Fibroblast of lung (primary cell): ENCODE results near the gene TGFBR3L. TPM values are rescaled to one million over a fixed set of nuclear protein-coding genes. Genes with fewer than 3 reads are reported as not detected.

ENCODE experiments used
- DNase-seq, 2 donors: peaks; one replicate each; pipeline versions ENCODE4 v3.0.0 to v3.0.0-alpha.2; 2010; ENCODE audit warnings: low read depth in 2 of 2
- H2AFZ ChIP-seq: 2 replicates; pipeline ENCODE4 v1.5.1; 2012; ENCODE audit warnings: low read length, control low read depth, inconsistent platforms
- H3K27ac ChIP-seq: 2 replicates; pipeline ENCODE4 v1.5.1; 2011; ENCODE audit warnings: low read length, control low read depth; ENCODE audit not compliant: insufficient read depth
- H3K27me3 ChIP-seq: 2 replicates; pipeline ENCODE4 v1.5.1; 2011; ENCODE audit warnings: mild to moderate bottlenecking, low read length; ENCODE audit not compliant: control insufficient read depth, insufficient read depth
- H3K36me3 ChIP-seq: 2 replicates; pipeline ENCODE4 v1.5.1; 2011; ENCODE audit warnings: low read length; ENCODE audit not compliant: control insufficient read depth, insufficient read depth
- H3K4me1 ChIP-seq: 2 replicates; pipeline ENCODE4 v1.5.1; 2011; ENCODE audit warnings: low read length; ENCODE audit not compliant: control insufficient read depth, insufficient read depth; ENCODE audit errors: extremely low read depth
- H3K4me2 ChIP-seq: 2 replicates; pipeline ENCODE4 v1.5.1; 2011; ENCODE audit warnings: low read length, control low read depth; ENCODE audit not compliant: insufficient read depth; ENCODE audit errors: extremely low read depth
- H3K4me3 ChIP-seq, 4 experiments: fragments of 200-600 bp in 1 of 4; sonication (generic) in 1 of 4; replicated peaks in 1 of 4; 2 replicates each; pipeline ENCODE4 v1.5.1; 2011 to 2016; ENCODE audit warnings: low read length in 4 of 4, low read depth in 3 of 4, mild to moderate bottlenecking in 3 of 4, control low read depth in 2 of 4, inconsistent platforms in 1 of 4, mixed read lengths in 1 of 4; ENCODE audit not compliant: insufficient read depth in 1 of 4; ENCODE audit errors: control extremely low read depth in 1 of 4
- H3K79me2 ChIP-seq: 2 replicates; pipeline ENCODE4 v1.5.1; 2012; ENCODE audit warnings: mild to moderate bottlenecking, low read length, inconsistent platforms; ENCODE audit not compliant: control insufficient read depth, insufficient read depth
- H3K9ac ChIP-seq: 2 replicates; pipeline ENCODE4 v1.5.1; 2011; ENCODE audit warnings: mild to moderate bottlenecking, low read length, control low read depth; ENCODE audit not compliant: insufficient read depth
- H3K9me3 ChIP-seq: 2 replicates; pipeline ENCODE4 v1.5.1; 2012; ENCODE audit warnings: low read depth, low read length; ENCODE audit not compliant: control insufficient read depth, insufficient read depth
- H4K20me1 ChIP-seq: 2 replicates; pipeline ENCODE4 v1.5.1; 2011; ENCODE audit warnings: low read length; ENCODE audit not compliant: control insufficient read depth, insufficient read depth; ENCODE audit errors: extremely low read depth
- EZH2 ChIP-seq: IDR thresholded peaks from 2 replicates; pipeline ENCODE4 v1.5.1; 2012; ENCODE audit warnings: low read length, control low read depth, mild to moderate bottlenecking; ENCODE audit errors: missing control alignments
- polyA plus RNA-seq, 2 donors: library from polyadenylated mRNA; depleted of rRNA in 1 of 2; stranded (reverse) in 1 of 2; unstranded in 1 of 2; fragments of >200 nt; gene quantifications; 2 replicates each; pipeline ENCODE4 v1.2.1, GENCODE V29; 2011 to 2012; ENCODE audit warnings: missing spikeins in 1 of 2
- total RNA-seq: library from RNA; depleted of rRNA; stranded (reverse); fragments of >200 nt; gene quantifications from 2 replicates; pipeline ENCODE4 v1.2.1, GENCODE V29; 2014
- TF ChIP-seq, protein P1 (sequence below), 2 donors: IDR thresholded peaks in 1 of 2; conservative IDR thresholded peaks in 1 of 2; 1 replicate in 1 of 2; 2 replicates in 1 of 2; pipeline ENCODE4 v1.5.1; 2011 to 2012; ENCODE audit warnings: low read length in 2 of 2, control low read depth in 1 of 2, inconsistent platforms in 1 of 2, low read depth in 1 of 2, mild to moderate bottlenecking in 1 of 2

Gene TGFBR3L
- total and polyA plus RNA-seq, 2 donors (not counting 1 experiment from before 2014, with no cell fraction given), result 1.3 TPM; not detected in 1

- Histone ChIP-seq H3K36me3 (no peaks in the 10 kb centered on the region), H3K27ac (no peak overlapping the region), H3K4me2 (peak overlapping the region; percentile 82), H3K79me2 (no peaks in the 10 kb centered on the region), H3K9me3 (no peaks in the 10 kb centered on the region), H4K20me1 (no peaks in the 10 kb centered on the region), H3K27me3 (peaks cover 10% of the 10 kb centered on the region), H3K4me1 (peaks cover 7% of the 10 kb centered on the region), H3K4me3 (peak overlapping the region in 3 of 4 experiments; percentile 12 to 47 (median 23)), H2AFZ (peak overlapping the region; percentile 23), H3K9ac (peak overlapping the region; percentile 16)
- DNase-seq, result peak in 1 of 2 donors; percentile 25
- no peak for TF ChIP-seq EZH2
These were observed 45.1 kb upstream of the TGFBR3L start for GRCh38 chr19:7869453-7869909.

DNA sequence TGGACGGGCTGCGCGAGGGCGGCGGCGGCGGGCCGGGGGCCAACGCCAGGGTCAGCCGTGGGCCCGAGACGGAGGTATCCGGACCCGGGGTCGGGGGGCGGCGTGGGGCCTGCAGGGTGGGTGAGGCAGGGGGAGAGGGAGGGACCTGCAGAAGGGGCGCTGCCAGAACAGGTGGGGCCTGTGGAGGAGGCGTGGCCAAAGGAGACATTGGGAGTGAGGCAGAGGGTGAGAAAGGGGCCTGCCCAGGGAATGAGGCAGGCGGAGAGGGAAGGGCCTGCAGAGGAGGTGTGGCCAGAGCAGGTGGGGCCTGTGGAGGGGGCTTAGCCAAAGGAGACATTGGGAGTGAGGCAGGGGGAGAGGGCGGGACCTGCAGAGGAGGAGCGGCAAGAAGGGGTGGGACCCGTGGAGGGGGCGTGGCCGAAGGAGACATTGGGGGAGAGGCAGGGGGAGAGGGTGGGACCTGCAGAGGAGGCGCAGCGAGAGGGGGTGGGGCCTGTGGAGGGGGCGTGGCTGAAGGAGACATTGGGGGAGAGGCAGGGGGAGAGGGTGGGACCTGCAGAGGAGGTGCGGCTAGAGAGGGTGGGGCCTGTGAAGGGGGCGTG lies 44.6 kb upstream of the TGFBR3L start:
- Histone ChIP-seq H3K27me3 (peaks cover 15% of the 10 kb centered on the region), H3K79me2 (no peaks in the 10 kb centered on the region), H2AFZ (peak overlapping the region; percentile 23), H4K20me1 (no peaks in the 10 kb centered on the region), H3K4me1 (peaks cover 7% of the 10 kb centered on the region), H3K9me3 (no peaks in the 10 kb centered on the region), H3K27ac (no peak overlapping the region), H3K36me3 (no peaks in the 10 kb centered on the region), H3K4me3 (peak overlapping the region in 1 of 4 experiments; percentile 47), H3K9ac (peak overlapping the region; percentile 16), H3K4me2 (peak overlapping the region; percentile 51)
- TF ChIP-seq EZH2, result no peak
- TF ChIP-seq, protein P1, sequence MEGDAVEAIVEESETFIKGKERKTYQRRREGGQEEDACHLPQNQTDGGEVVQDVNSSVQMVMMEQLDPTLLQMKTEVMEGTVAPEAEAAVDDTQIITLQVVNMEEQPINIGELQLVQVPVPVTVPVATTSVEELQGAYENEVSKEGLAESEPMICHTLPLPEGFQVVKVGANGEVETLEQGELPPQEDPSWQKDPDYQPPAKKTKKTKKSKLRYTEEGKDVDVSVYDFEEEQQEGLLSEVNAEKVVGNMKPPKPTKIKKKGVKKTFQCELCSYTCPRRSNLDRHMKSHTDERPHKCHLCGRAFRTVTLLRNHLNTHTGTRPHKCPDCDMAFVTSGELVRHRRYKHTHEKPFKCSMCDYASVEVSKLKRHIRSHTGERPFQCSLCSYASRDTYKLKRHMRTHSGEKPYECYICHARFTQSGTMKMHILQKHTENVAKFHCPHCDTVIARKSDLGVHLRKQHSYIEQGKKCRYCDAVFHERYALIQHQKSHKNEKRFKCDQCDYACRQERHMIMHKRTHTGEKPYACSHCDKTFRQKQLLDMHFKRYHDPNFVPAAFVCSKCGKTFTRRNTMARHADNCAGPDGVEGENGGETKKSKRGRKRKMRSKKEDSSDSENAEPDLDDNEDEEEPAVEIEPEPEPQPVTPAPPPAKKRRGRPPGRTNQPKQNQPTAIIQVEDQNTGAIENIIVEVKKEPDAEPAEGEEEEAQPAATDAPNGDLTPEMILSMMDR (conservative IDR thresholded peaks at IDR 0.05 in 1 of 2, IDR thresholded peaks at IDR 0.05 in 1 of 2; ENCODE audit: low read depth in 1 of 2, low read length in 2 of 2), result no peak
- DNase-seq, result no peak

DNA sequence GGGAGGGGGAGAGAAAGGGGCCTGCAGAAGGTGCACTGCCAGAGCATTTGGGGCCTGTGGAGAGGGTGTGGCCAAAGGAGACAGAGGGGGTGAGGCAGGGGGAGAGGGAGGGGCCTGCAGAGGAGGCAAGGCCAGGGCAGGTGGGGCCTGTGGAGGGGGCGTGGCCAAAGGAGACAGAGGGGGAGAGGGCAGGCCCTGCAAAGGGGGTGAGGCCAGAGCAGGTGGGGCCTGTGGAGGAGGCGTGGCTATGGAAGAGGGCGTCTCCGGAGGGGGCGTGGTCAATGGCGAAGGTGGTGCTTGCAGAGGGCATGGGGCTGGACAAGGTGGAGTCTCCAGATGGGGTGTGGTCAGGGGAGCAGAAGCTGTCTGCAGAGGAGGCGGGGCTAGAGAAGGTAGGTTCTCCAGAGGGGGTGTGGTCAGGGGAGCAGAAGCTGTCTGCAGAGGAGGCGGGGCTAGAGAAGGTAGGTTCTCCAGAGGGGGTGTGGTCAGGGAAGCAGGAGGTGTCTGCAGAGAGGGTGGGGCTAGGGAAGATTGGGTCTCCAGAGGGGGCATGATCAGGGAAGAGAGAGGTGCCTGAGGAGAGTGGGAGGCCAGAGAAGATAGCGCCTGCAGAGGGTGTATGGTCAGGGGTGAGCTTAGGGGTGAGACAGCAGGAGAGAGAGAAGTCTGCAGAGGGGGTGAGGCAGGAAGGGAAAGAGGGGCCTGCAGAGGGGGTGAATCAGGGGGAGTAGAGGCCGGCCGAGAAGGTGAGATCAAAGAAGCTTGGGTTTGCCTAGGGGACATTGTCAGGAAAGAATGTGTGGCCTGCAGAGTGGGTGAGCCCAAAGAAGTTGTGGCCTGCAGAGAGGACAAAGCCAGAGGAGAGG lies 43.8 kb upstream of the TGFBR3L start:
- Histone ChIP-seq H3K79me2 (no peaks in the 10 kb centered on the region), H3K36me3 (no peaks in the 10 kb centered on the region), H3K9ac (no peak overlapping the region), H2AFZ (no peak overlapping the region), H3K27me3 (peaks cover 17% of the 10 kb centered on the region), H3K4me1 (peaks cover 7% of the 10 kb centered on the region), H3K4me2 (no peak overlapping the region), H3K4me3 (no peak overlapping the region), H3K27ac (no peak overlapping the region), H4K20me1 (no peaks in the 10 kb centered on the region), H3K9me3 (no peaks in the 10 kb centered on the region)
- TF ChIP-seq EZH2, result no peak
- TF ChIP-seq, protein P1 (conservative IDR thresholded peaks at IDR 0.05 in 1 of 2, IDR thresholded peaks at IDR 0.05 in 1 of 2; ENCODE audit: low read depth in 1 of 2, low read length in 2 of 2), result no peak
- DNase-seq, result peak; percentile 10 to 27
